Peyer's patch (tissue), 4 donors: ENCODE data around the gene GALP.
"Not testable (repeated sequence)": the region's sequence is repeated elsewhere in the genome, so short reads cannot be mapped to it uniquely, and the experiment has no call there.

Experiments
- CTCF ChIP-seq, 6 experiments: fragments of 450-650 bp in 4 of 6; fragments of 200-600 bp in 2 of 6; sonication (generic) in 1 of 6; IDR thresholded peaks; one replicate each; pipeline ENCODE4 v1.5.1; 2017 to 2019; ENCODE audit warnings: antibody characterized with exemption in 6 of 6, mild to moderate bottlenecking in 3 of 6, moderate library complexity in 1 of 6
- POLR2A ChIP-seq, 2 donors: fragments of 450-650 bp; IDR thresholded peaks; one replicate each; pipeline ENCODE4 v1.5.1; 2017; ENCODE audit warnings: antibody characterized with exemption in 2 of 2, mild to moderate bottlenecking in 2 of 2, moderate library complexity in 2 of 2

GRCh38 chr19:56175861-56176307 lies at the start of gene GALP:
- not testable (repeated sequence) for TF ChIP-seq CTCF, POLR2A (IDR thresholded peaks at IDR 0.05)
